ENCODE data around the gene USP24. TPM values are rescaled to one million over a fixed set of nuclear protein-coding genes. Genes with fewer than 3 reads are reported as not detected.

USP24 gene
- total and polyA plus RNA-seq, 2 donors (not counting 1 experiment from before 2014, with no cell fraction given), result 18.9 to 152 TPM

DNA sequence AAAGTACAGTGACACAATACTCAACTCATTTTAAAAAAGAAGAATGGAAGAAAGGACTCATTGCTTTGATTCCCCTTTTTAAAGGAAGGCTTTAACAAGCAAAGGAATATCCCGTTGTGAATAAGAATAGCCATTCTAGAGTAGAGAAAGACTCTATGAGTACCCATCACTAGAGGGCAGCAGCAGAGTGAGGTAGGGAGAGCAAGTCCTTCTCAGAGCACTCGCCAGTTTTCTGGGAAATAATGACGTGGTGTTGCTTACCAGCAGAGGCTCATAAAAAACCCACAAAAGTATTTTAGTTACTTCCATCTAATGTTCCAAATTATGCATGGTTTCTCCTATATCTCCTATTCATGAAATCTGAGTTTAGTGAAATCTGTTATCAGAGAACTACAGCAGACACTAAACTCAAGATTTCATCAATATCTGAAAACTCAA lies 74.6 kb downstream of the USP24 start:
- H3K4me3 ChIP-seq (ENCODE audit: control extremely low read depth in 1 of 5, extremely low read depth in 1 of 5, insufficient read depth in 1 of 5, low read depth in 2 of 5, low read length in 4 of 5), result no peak overlapping the region
- POLR2A ChIA-PET, result no interaction called here
- CTCF ChIA-PET, result interaction anchor here (0.9 to 8.8 kb wide), 16 partner anchors 11 to 1444 kb away, joined by 3 to 130 read pairs (median 4); no protein-coding TSS in a partner anchor
- H3K27ac ChIP-seq (ENCODE audit: low read length in 2 of 2), result no peak overlapping the region
- intact Hi-C loops (cut with micrococcal nuclease), result loop anchor here (1.0 to 5.0 kb wide), 5 partner anchors 43 to 1444 kb away; no protein-coding TSS in a partner anchor
- H3K9me3 ChIP-seq (ENCODE audit: control extremely low read depth in 1 of 3, control insufficient read depth in 2 of 3, insufficient read depth in 1 of 3, low read length in 2 of 3), result no peaks in the 10 kb centered on the region
- Mint-ChIP-seq H3K4me1 (peaks cover 3% of the 10 kb centered on the region), H3K9me3 (ENCODE audit: insufficient read depth) (no peaks in the 10 kb centered on the region), H3K27ac (no peak overlapping the region), H3K27me3 (no peaks in the 10 kb centered on the region), H3K4me3 (no peak overlapping the region)
- H3K9ac ChIP-seq (ENCODE audit: low read length), result no peak overlapping the region
- H3K4me1 ChIP-seq (ENCODE audit: control insufficient read depth in 2 of 2, insufficient read depth in 2 of 2, low read length in 2 of 2), result no peaks in the 10 kb centered on the region
- H4K20me1 ChIP-seq (ENCODE audit: control insufficient read depth, insufficient read depth, low read length, poor library complexity, severe bottlenecking), result no peaks in the 10 kb centered on the region
- peak; percentile 88 for ATAC-seq (ENCODE audit: low read depth)
- TF ChIP-seq, protein P1, sequence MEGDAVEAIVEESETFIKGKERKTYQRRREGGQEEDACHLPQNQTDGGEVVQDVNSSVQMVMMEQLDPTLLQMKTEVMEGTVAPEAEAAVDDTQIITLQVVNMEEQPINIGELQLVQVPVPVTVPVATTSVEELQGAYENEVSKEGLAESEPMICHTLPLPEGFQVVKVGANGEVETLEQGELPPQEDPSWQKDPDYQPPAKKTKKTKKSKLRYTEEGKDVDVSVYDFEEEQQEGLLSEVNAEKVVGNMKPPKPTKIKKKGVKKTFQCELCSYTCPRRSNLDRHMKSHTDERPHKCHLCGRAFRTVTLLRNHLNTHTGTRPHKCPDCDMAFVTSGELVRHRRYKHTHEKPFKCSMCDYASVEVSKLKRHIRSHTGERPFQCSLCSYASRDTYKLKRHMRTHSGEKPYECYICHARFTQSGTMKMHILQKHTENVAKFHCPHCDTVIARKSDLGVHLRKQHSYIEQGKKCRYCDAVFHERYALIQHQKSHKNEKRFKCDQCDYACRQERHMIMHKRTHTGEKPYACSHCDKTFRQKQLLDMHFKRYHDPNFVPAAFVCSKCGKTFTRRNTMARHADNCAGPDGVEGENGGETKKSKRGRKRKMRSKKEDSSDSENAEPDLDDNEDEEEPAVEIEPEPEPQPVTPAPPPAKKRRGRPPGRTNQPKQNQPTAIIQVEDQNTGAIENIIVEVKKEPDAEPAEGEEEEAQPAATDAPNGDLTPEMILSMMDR (IDR thresholded peaks at IDR 0.05), result peak; percentile 87
- TF ChIP-seq EZH2 (IDR thresholded peaks at IDR 0.05; ENCODE audit: borderline replicate concordance, insufficient read depth, low read depth, low read length, poor library complexity, severe bottlenecking), result no peak
- H3K79me2 ChIP-seq (ENCODE audit: control insufficient read depth, insufficient read depth, low read length), result peaks cover 3% of the 10 kb centered on the region
- WGBS (ENCODE audit: insufficient coverage), result no CpG with 5 or more reads among the region's 3 CpGs
- H3K4me2 ChIP-seq (replicated peaks; ENCODE audit: low read depth, low read length, poor library complexity, severe bottlenecking), result no peak overlapping the region
- H2AFZ ChIP-seq (ENCODE audit: insufficient read depth, low read depth, low read length, poor library complexity, severe bottlenecking), result no peak overlapping the region
- H3K36me3 ChIP-seq (replicated peaks in 1 of 2; ENCODE audit: control extremely low read depth in 1 of 2, control insufficient read depth in 1 of 2, extremely low read depth in 1 of 2, insufficient read depth in 2 of 2, low read length in 1 of 2), result peaks cover 32 to 93% of the 10 kb centered on the region in 2 experiments
- no peaks in the 10 kb centered on the region for H3K27me3 ChIP-seq (replicated peaks in 1 of 4; ENCODE audit: control extremely low read depth in 1 of 4, control insufficient read depth in 3 of 4, insufficient read depth in 4 of 4, low read length in 3 of 4)
- DNase-seq, result peak; percentile 76

GRCh38 chr1:55140137-55140536 lies 75.0 kb downstream of the USP24 start:
- Histone ChIP-seq H3K4me2 (replicated peaks; ENCODE audit: low read depth, low read length, poor library complexity, severe bottlenecking) (no peak overlapping the region), H3K27ac (ENCODE audit: low read length in 2 of 2) (no peak overlapping the region), H3K36me3 (replicated peaks in 1 of 2; ENCODE audit: control extremely low read depth in 1 of 2, control insufficient read depth in 1 of 2, extremely low read depth in 1 of 2, insufficient read depth in 2 of 2, low read length in 1 of 2) (peaks cover 36 to 93% of the 10 kb centered on the region in 2 experiments), H3K9me3 (ENCODE audit: control extremely low read depth in 1 of 3, control insufficient read depth in 2 of 3, insufficient read depth in 1 of 3, low read length in 2 of 3) (no peaks in the 10 kb centered on the region), H3K27me3 (replicated peaks in 1 of 4; ENCODE audit: control extremely low read depth in 1 of 4, control insufficient read depth in 3 of 4, insufficient read depth in 4 of 4, low read length in 3 of 4) (no peaks in the 10 kb centered on the region), H2AFZ (ENCODE audit: insufficient read depth, low read depth, low read length, poor library complexity, severe bottlenecking) (no peak overlapping the region), H3K4me1 (ENCODE audit: control insufficient read depth in 2 of 2, insufficient read depth in 2 of 2, low read length in 2 of 2) (no peaks in the 10 kb centered on the region), H3K9ac (ENCODE audit: low read length) (no peak overlapping the region), H3K4me3 (ENCODE audit: control extremely low read depth in 1 of 5, extremely low read depth in 1 of 5, insufficient read depth in 1 of 5, low read depth in 2 of 5, low read length in 4 of 5) (no peak overlapping the region), H3K79me2 (ENCODE audit: control insufficient read depth, insufficient read depth, low read length) (peaks cover 3% of the 10 kb centered on the region), H4K20me1 (ENCODE audit: control insufficient read depth, insufficient read depth, low read length, poor library complexity, severe bottlenecking) (no peaks in the 10 kb centered on the region)
- ChIA-PET POLR2A (no interaction called here), CTCF (interaction anchor here (1.0 to 8.8 kb wide), 16 partner anchors 8 to 1444 kb away, joined by 3 to 130 read pairs (median 6); no protein-coding TSS in a partner anchor)
- TF ChIP-seq EZH2 (IDR thresholded peaks at IDR 0.05; ENCODE audit: borderline replicate concordance, insufficient read depth, low read depth, low read length, poor library complexity, severe bottlenecking), result no peak
- TF ChIP-seq, protein P1 (IDR thresholded peaks at IDR 0.05), result no peak
- intact Hi-C loops (cut with micrococcal nuclease), result loop anchor here (1.0 to 5.0 kb wide), 5 partner anchors 43 to 1445 kb away; no protein-coding TSS in a partner anchor
- DNase-seq (no peak), ATAC-seq (ENCODE audit: low read depth) (no peak)
- no CpG with 5 or more reads among the region's 2 CpGs for WGBS (ENCODE audit: insufficient coverage)
- Mint-ChIP-seq H3K27me3 (no peaks in the 10 kb centered on the region), H3K4me1 (peaks cover 3% of the 10 kb centered on the region), H3K27ac (no peak overlapping the region), H3K9me3 (ENCODE audit: insufficient read depth) (no peaks in the 10 kb centered on the region), H3K4me3 (no peak overlapping the region)

Measured in B cell (primary cell).